ENCODE results near the gene TOR3A.

The TOR3A gene, protein sequence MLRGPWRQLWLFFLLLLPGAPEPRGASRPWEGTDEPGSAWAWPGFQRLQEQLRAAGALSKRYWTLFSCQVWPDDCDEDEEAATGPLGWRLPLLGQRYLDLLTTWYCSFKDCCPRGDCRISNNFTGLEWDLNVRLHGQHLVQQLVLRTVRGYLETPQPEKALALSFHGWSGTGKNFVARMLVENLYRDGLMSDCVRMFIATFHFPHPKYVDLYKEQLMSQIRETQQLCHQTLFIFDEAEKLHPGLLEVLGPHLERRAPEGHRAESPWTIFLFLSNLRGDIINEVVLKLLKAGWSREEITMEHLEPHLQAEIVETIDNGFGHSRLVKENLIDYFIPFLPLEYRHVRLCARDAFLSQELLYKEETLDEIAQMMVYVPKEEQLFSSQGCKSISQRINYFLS

DNA sequence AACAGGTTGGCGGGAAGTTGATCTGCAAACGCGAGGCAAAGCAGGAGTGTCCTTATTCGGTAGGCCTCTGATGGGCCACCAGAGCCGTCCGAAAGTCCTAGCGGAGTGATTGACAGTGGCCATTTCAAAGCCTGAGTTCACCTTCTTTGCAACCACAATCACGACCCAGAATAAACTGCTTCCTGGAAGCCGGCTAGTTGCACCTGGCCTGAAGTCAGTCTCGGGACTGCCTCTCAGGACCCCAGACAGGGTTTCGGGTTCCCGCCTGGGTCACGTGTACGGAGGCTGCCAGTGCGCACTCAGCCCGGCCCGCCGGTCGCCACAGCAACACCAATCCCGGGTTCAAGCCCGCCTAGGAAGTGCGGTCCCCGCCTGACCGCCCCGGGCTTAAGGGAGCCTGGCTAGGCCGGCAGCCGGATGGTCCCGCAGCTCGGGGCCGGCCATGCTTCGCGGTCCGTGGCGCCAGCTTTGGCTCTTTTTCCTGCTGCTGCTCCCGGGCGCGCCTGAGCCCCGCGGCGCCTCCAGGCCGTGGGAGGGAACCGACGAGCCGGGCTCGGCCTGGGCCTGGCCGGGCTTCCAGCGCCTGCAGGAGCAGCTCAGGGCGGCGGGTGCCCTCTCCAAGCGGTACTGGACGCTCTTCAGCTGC, at the start of gene TOR3A:
Gene TOR3A (plus strand): TSS at position 384 of the 646 bp plus-strand sequence. CDS start 59 bp downstream, at position 443.
- H3K4me1 ChIP-seq (ENCODE audit: low read length), result peaks cover 21% of the 10 kb centered on the region
- no peaks in the 10 kb centered on the region for H3K27me3 ChIP-seq (ENCODE audit: low read depth, low read length)
- no peaks in the 10 kb centered on the region for H3K9me3 ChIP-seq (ENCODE audit: insufficient read depth, low read length)
- TF ChIP-seq EZH2phosphoT487 (IDR thresholded peaks at IDR 0.05; ENCODE audit: low read depth), result no peak
- TF ChIP-seq, protein P1, sequence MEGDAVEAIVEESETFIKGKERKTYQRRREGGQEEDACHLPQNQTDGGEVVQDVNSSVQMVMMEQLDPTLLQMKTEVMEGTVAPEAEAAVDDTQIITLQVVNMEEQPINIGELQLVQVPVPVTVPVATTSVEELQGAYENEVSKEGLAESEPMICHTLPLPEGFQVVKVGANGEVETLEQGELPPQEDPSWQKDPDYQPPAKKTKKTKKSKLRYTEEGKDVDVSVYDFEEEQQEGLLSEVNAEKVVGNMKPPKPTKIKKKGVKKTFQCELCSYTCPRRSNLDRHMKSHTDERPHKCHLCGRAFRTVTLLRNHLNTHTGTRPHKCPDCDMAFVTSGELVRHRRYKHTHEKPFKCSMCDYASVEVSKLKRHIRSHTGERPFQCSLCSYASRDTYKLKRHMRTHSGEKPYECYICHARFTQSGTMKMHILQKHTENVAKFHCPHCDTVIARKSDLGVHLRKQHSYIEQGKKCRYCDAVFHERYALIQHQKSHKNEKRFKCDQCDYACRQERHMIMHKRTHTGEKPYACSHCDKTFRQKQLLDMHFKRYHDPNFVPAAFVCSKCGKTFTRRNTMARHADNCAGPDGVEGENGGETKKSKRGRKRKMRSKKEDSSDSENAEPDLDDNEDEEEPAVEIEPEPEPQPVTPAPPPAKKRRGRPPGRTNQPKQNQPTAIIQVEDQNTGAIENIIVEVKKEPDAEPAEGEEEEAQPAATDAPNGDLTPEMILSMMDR (IDR thresholded peaks at IDR 0.05; ENCODE audit: low read depth, low read length), result no peak
- H3K4me2 ChIP-seq (ENCODE audit: low read length), result peak within 1 kb of the TSS; percentile 86
- peak within 1 kb of the TSS; percentile 89 for H3K27ac ChIP-seq (ENCODE audit: low read length)
- H4K20me1 ChIP-seq (ENCODE audit: insufficient read depth, low read length), result peaks cover 11% of the 10 kb centered on the region
- peaks cover 54% of the 10 kb centered on the region for H3K79me2 ChIP-seq (ENCODE audit: low read length)
- peak within 1 kb of the TSS; percentile 84 for H3K4me3 ChIP-seq (ENCODE audit: low read length)
- peak within 1 kb of the TSS; percentile 68 for H2AFZ ChIP-seq (ENCODE audit: low read depth, low read length)
- peak within 1 kb of the TSS; percentile 90 for H3K9ac ChIP-seq (ENCODE audit: low read length)
- H3K36me3 ChIP-seq (replicated peaks; ENCODE audit: low read depth, low read length), result peaks cover 24% of the 10 kb centered on the region

DNA sequence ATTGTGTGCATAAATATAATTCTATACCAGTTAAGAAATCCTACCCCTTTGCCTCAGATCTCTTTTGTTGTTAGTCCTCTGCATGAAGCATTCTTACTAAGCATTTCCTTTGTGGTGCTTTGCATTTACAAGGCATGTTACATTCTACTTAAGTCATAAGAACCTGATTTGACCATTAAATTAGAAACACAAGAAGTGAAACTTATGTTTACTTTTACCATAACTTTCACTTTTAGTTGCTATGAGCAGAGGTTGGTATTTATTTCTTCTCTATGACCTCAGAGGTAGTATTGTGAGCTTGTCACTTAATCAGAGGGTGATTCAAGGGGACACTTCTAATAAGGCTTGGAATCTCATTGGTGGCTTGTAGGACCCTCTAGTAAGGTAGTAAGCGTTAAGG, 47.1 kb upstream of the TOR3A start:
- Histone ChIP-seq H2AFZ (ENCODE audit: low read depth, low read length) (no peak overlapping the region), H3K4me1 (ENCODE audit: low read length) (peaks cover 62% of the 10 kb centered on the region), H3K27ac (ENCODE audit: low read length) (peak overlapping the region; percentile 47), H4K20me1 (ENCODE audit: insufficient read depth, low read length) (peaks cover 14% of the 10 kb centered on the region), H3K27me3 (ENCODE audit: low read depth, low read length) (no peaks in the 10 kb centered on the region), H3K79me2 (ENCODE audit: low read length) (peaks cover 92% of the 10 kb centered on the region), H3K9ac (ENCODE audit: low read length) (peak overlapping the region; percentile 6; the same call in 1 of the 2 replicates), H3K9me3 (ENCODE audit: insufficient read depth, low read length) (no peaks in the 10 kb centered on the region), H3K4me3 (ENCODE audit: low read length) (peak overlapping the region; percentile 39), H3K4me2 (ENCODE audit: low read length) (peak overlapping the region; percentile 59), H3K36me3 (replicated peaks; ENCODE audit: low read depth, low read length) (no peaks in the 10 kb centered on the region)
- TF ChIP-seq, protein P1 (IDR thresholded peaks at IDR 0.05; ENCODE audit: low read depth, low read length), result no peak
- no peak for TF ChIP-seq EZH2phosphoT487 (IDR thresholded peaks at IDR 0.05; ENCODE audit: low read depth)

DNA sequence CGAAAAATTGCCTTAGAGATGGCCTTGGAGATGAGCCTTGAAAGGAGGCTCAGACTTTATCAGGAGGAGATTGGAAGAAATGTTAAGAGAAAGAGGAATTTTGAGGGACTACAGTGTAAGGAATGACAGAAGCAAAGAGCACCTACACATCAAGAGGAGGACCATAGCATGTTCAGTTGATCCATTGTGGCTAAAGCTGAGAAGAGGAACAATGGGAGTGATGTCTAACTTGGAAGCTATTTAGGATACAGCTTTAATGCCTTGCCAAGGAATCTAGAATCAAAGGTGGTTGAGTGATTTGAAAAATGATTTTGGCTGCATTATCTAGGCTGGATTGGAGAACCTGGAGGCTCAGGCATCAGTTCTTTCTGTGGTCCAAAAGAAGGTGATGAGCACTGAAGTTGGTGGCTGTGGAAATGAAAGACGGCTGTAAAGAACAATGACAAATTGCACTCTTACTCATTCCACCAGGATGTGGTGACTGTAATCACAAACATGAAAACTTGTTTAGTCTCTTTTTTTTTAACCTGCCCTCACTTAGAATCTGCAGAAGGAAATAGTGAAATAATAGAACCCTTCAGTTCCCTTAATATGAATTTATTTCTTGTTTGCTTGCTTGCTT, 44.9 kb upstream of the TOR3A start:
- H3K9ac ChIP-seq (ENCODE audit: low read length), result no peak overlapping the region
- H3K4me2 ChIP-seq (ENCODE audit: low read length), result no peak overlapping the region
- no peak overlapping the region for H3K4me3 ChIP-seq (ENCODE audit: low read length)
- no peak for TF ChIP-seq EZH2phosphoT487 (IDR thresholded peaks at IDR 0.05; ENCODE audit: low read depth)
- TF ChIP-seq, protein P1 (IDR thresholded peaks at IDR 0.05; ENCODE audit: low read depth, low read length), result no peak
- peaks cover 45% of the 10 kb centered on the region for H3K4me1 ChIP-seq (ENCODE audit: low read length)
- no peak overlapping the region for H3K27ac ChIP-seq (ENCODE audit: low read length)
- peaks cover 10% of the 10 kb centered on the region for H4K20me1 ChIP-seq (ENCODE audit: insufficient read depth, low read length)
- no peaks in the 10 kb centered on the region for H3K27me3 ChIP-seq (ENCODE audit: low read depth, low read length)
- no peaks in the 10 kb centered on the region for H3K36me3 ChIP-seq (replicated peaks; ENCODE audit: low read depth, low read length)
- no peaks in the 10 kb centered on the region for H3K9me3 ChIP-seq (ENCODE audit: insufficient read depth, low read length)
- H3K79me2 ChIP-seq (ENCODE audit: low read length), result peaks cover 73% of the 10 kb centered on the region
- no peak overlapping the region for H2AFZ ChIP-seq (ENCODE audit: low read depth, low read length)

Data from OCI-LY3 (cell line).